GM21381 (cell line): Measurements from ENCODE around the gene TBC1D20.
"Not testable (repeated sequence)": the region's sequence is repeated elsewhere in the genome, so short reads cannot be mapped to it uniquely, and the experiment has no call there.

Experiments used
- ATAC-seq: cut with Tn5 transposase; IDR thresholded peaks from one replicate; pipeline ENCODE4 v1.9.1; 2021; ENCODE audit warnings: mild to moderate bottlenecking, moderate library complexity; ENCODE audit not compliant: unreplicated experiment

The TBC1D20 gene

DNA sequence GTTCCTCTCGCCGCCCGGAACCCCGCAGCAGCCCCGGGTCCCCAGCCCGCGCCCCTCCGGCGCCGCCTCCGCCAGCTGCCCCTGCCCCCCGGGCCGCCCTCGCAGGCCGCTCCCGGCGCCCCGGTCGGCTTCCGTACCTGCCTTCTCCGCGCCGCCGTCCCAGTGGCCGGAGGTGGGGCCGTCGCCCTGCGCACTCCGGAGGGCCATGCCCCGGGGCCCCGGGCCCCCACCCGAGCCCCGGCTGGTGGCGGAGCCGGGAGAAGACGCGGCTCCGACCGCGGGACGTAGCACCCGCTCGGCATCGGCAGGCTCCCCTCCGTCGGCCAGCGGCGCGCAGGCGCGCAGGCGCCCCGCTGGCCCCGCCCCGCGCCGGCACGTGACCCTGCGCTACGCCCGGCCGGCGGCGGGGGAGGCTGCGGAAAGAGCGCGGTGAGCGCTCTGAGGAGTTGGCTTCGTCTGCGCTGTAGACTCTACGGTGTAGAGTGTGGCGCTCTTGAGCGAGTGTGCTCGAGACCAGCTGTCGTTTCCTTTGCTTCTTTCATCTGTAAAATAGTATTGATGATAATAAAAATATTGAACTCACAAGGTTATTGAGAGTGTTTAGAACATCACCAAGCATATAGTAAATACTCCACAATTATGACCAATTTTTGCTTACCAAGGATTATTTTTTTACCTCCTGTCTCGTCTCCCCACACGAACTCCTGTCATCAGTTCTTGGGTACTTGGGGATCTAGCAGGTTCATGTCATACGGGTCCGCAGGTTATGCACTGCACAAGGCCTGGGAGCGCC lies at the start of gene TBC1D20:
TSS of gene TBC1D20 (minus strand) at position 335 of the 793 bp plus-strand sequence. CDS start at position 207, 128 bp downstream.
- peak; percentile 94 for ATAC-seq

- not testable (repeated sequence) for ATAC-seq
Measured at GRCh38 chr20:510328-511057, 48.2 kb upstream of the TBC1D20 start.

DNA sequence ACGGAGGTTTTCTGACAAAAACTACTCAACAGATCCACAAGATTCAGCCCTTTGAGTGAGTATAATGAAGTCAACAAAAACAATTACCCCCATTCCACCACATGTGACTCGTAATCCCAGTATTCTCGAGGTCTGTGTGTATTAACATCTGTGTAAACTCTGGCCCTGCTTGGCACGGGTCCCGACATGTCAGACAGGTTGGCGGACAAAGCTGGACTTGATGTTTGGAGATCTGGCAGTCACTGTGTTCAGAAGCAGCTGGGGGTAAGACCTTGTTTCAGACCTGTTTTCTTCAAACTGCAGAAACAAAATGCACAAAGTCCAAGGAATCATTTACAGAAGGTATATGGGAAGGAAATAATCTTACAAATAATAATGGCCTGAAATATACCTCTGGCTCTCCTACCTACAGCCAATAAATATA lies 46.0 kb upstream of the TBC1D20 start:
- not testable (repeated sequence) for ATAC-seq

DNA sequence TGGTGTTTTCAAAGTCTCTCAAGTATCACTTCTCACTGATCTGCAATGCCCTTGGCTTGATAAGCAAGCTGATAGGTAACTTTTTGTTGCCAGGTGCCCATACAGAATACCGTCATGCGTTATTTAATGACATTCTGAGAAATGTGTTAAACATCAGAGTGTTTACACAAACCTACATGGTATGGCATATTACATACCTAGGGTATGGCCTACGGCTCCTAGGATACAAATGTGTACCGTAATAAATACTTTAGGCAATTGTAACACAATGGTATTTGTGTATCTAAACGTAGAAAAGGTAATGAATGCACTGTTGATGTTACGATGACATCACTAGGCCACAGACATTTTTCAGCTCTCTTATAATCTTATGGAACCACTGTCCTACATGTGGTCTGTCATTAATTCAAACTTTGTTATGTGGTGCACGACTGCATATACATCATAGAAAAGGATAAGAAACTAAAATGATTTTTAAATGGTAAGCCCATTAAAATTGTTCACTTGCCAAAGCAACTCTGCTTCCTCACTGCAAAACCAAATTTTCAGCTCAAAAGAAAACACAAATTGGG lies 45.5 kb upstream of the TBC1D20 start:
- ATAC-seq: no peak

DNA sequence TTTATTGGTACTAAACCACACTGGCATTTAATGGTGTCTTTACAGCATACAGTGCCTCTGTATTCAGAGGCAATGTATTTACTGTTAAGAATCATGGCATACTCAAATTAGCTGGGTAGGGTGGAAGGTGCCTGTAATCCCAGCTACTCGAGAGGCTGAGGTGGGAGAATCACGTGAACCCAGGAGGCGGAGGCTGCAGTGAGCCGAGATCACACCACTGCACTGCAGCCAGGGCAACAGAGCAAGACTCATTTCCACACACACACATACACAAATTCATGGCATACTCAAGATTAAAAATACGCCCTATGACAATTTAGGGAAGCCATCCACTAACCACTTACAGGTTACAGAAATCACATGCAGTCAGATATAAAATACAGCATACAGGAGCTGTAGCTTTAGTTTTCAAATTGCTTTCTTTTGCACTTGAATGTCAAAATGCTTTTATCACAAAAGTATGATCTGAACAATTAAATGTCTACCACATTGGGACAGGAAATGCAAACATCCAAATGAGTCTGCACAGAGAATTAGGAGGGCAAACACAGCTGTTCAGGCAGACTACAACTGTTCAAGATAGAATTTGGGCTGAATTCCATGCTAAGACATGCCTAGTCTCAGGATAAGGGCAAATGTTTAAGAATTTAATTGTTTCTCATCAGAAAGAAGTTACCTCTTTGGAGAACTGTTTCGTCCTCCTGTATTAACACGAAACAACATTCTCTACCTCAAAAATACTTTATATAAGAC lies 44.8 kb upstream of the TBC1D20 start:
- no peak for ATAC-seq

- ATAC-seq: no peak
Measured at GRCh38 chr20:504632-505075, 42.3 kb upstream of the TBC1D20 start.

DNA sequence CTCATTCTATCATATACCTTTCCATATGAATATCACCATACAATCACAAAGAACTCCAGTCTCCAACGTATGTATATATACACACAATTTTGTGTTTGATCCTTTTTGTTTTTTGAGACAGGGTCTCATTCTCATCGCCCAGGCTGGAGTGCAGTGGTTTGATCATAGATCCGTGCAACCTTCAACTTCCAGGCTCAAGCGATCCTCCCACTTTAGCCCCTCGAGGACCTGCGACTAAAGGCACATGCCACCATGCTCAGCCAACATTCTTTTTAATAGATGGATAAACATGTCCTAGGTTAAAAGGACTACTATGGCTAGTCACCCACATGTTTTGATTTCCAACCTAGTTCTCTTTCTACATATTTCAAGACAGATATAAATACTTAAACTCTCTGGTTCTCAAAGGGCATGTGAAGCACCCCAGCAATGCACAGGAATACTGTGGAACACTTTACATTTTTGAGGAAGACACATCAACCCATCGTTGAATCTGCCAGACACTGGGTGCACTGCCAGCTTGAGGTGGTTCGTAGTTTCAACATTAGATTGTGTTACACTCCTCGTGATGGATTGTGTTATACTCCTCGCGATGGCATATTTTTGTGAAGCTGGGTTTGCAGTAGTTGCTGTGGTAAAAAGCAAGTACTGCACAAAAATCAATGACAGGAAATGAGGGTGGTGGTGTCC lies 40.9 kb upstream of the TBC1D20 start:
- ATAC-seq: no peak

- no peak for ATAC-seq
Measured at GRCh38 chr20:497979-498378, 35.6 kb upstream of the TBC1D20 start.

- ATAC-seq: no peak
Measured at GRCh38 chr20:496126-496696, 33.9 kb upstream of the TBC1D20 start.

GRCh38 chr20:492159-492558 lies 29.8 kb upstream of the TBC1D20 start:
- no peak for ATAC-seq

- ATAC-seq: no peak
Measured at GRCh38 chr20:487655-488054, 25.3 kb upstream of the TBC1D20 start.

DNA sequence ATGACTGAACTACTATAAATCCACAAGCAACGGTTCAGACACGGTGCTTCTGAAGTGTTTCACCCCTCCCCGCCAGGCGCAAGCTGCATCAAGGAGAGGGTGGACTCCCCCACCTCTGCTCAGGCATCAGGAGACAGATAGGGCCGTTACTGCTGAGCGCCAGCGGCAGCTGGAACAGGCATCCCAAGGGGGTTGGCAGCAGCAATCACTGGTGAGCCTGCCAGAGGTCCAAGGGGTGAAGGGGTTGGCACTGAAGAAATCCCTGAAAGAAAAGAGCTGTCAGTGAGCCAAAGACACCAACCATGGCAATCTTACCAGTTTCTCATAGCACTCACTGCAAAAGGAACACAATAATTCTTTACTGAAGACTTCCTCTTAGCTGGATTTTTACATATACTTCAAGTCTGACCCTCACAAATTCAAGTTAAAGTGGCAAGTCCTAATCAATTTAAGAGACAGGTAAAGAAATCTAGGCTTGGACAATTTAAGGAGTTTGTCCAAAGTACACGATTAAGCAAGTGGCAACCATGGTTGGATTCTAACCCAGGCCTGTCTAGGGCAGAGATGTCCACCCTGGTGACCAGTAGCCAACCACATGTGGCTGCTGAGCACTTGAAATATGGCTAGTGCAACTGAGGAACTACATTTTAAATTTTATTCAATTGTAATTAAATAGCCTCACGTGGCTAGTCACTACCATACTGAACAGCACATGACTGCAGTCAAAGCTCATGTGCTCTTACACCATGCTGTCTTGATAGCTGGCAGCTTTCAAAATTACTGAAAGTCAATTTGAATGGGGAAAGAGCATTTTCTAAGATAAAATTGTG lies 21.7 kb upstream of the TBC1D20 start:
- no peak for ATAC-seq

GRCh38 chr20:481167-481566 lies 18.8 kb upstream of the TBC1D20 start:
- ATAC-seq: no peak

DNA sequence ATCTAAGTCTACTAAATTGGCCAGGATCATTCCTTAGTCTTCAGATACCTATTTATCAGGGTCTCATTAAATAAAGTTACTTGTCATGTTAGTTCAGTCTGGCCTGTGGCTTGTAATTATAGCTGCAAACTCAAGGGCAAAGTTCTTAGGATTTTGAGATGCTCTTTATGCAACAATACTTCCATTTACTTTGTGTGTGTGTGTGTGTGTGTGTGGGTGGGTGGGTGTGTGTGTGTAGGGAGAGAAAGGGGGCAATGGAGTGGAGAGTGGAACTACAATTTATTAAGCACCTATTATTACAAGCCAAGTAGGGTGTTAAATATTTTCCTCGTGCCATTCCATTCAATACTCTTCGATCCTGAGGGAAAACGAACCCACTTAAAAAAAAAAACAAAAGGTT lies 17.7 kb upstream of the TBC1D20 start:
- no peak for ATAC-seq

DNA sequence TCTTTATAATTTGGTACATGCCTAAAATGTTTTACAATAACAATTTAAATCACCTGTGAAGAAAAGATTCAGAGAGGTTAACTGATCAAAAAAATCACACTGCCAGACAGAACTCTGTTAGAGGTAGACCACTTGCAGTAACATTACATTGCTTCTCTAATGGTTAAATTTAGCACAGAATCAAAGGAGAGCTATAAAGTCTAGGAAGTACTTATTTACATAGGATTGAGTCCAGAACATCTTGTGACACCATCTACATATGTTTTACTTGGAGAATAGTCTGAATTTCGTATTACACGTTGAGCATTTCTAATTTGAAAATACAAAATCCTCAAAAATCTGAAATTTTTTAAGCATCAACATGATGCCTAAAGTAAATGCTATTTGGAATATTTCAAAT lies 17.2 kb upstream of the TBC1D20 start:
- ATAC-seq: no peak

GRCh38 chr20:478949-479429 lies 16.7 kb upstream of the TBC1D20 start:
- ATAC-seq: no peak

GRCh38 chr20:478010-478948 lies 15.9 kb upstream of the TBC1D20 start:
- no peak for ATAC-seq
